ENCODE results near the gene PTCH1.
A peak's percentile ranks its signal among the peaks of the same experiment; 100 is the strongest.

Gene PTCH1

DNA sequence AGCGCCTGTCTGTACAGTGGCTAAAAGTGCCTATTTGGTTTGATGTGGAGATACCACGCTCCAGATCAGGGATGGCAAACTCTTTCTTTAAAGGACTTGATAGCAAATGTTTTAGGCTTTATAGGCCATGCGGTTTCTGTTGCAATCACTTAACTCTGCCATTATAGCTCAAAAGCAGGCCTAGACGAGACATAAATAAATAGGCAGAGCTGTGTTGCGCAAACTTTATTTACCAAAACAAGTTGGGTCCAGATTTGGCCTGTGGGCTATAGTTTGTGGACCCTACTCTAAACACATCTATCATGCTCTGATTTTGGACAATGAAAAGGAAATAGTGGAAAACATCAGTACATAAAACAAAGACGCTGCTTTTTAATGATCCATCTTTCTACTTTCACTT is 79.2 kb downstream of the PTCH1 start:
- no peak for FAIRE-seq

DNA sequence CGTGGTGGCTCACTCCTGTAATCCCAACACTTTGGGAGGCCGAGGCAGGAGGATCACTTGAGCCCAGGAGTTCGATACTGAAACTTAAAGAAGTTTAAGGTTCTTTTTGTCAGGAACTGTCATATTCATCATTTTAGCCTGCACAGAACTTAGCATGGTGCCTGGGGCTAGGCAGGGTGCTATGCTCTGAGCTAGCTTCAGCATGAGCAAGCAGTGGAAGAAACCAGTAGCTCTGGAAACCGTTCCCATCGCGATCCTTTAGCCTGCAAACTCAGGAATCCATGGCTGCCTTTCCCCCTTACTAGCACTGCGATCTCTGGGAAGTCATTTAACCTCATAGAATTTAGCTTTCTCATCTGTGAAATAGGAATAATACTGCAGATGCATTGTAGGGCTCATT is 80.4 kb downstream of the PTCH1 start:
- FAIRE-seq: no peak

- FAIRE-seq: no peak
These were observed 81.6 kb downstream of the PTCH1 start for GRCh38 chr9:95435074-95435728.

GRCh38 chr9:95434116-95435073 is 82.4 kb downstream of the PTCH1 start:
- FAIRE-seq: no peak

- no peak for FAIRE-seq
These were observed 83.5 kb downstream of the PTCH1 start for GRCh38 chr9:95433096-95433819.

- no peak for FAIRE-seq
These were observed 85.5 kb downstream of the PTCH1 start for GRCh38 chr9:95431286-95431685.

- no peak for FAIRE-seq
These were observed 86.7 kb downstream of the PTCH1 start for GRCh38 chr9:95429948-95430620.

DNA sequence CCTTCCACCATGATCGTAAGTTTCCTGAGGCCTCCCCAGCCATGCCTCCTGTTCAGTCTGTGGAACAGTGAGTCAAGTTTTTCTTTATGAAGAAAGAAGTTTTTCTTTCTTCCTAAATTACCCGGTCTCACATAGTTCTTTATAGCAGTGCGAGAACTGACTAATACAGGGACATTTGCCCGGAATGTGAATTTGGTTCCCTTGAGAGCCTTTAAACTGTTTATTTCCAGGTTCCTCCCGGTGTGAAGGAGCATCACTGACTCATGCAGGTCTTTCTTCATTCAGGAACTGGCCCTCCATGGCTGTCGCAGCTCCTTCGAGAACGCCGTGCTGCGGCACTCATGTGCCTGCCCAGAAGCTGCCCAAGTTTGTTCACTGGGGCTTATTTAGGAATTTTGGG is 87.7 kb downstream of the PTCH1 start:
- no peak for FAIRE-seq

DNA sequence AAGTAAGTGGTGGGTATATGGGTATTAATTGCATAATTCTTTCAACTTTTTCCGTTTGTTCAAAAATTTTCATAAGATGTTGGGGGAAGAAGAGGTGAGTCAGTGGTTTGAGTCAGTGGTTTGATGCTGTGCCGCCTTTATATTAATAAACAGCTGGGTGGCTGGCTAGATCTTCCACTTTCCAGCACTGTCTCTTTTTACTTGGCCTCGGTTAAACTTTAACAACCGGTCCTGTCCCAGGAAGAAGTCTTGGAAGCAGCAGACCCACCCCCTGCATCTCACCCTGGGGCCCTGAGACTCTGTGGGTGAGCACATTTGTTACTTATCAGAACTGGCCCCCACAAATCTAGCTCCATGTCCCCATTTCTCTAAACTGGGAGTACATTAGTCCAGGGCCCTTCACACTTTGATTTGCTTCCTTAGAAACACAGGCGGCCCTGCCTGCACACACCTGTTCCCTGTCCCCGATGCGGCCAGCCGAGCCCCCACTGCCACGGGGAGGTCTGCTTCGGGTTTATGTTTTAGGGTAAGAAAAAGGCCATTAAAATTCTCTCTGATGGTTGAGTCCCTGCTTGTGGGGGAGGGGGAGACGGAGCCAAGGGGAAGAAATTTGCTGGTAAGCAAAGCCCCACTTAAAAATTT is 90.7 kb downstream of the PTCH1 start:
- no peak for FAIRE-seq

- FAIRE-seq: no peak
These were observed 94.1 kb downstream of the PTCH1 start for GRCh38 chr9:95422650-95423049.

DNA sequence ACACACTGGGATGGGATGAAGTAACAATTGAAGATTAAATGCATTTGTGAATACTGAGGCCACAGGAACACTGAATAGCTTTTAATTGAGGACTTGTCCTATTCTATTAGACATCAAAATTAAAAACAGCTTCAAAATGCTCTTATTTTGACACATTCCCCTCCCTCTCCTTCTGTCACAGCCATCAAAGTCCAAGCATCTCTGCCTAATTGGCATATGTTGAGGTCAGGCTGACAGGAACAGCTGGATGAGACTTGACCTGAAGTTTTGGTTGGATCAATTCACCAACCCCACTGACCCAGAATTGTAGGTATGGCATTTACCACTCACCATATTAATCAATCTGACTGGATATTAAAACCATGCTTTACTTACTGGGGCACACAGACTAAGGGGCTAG is 96.3 kb downstream of the PTCH1 start:
- no peak for FAIRE-seq

DNA sequence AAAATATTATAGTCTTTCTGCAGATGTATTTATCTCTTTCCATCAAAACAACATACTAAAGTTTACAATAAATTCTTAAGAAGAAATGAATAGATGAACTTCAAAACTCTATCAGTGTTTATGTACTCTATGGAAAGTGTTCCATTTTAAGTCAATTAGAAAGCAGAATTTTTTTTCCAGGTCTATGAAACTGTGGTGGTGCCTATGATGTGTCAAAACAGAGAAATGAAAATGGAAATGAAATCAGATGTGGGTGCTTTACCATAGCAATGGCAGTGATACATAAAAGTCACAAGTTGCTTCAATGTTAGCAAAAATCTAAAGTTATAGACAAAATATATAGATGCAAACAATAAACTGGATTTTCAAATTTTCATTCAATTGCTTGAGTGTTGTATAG is 97.3 kb downstream of the PTCH1 start:
- no peak for FAIRE-seq

GRCh38 chr9:95415158-95415557 is 101.6 kb downstream of the PTCH1 start:
- no peak for FAIRE-seq

GRCh38 chr9:95413793-95414192 is 103.0 kb downstream of the PTCH1 start:
- no peak for FAIRE-seq

DNA sequence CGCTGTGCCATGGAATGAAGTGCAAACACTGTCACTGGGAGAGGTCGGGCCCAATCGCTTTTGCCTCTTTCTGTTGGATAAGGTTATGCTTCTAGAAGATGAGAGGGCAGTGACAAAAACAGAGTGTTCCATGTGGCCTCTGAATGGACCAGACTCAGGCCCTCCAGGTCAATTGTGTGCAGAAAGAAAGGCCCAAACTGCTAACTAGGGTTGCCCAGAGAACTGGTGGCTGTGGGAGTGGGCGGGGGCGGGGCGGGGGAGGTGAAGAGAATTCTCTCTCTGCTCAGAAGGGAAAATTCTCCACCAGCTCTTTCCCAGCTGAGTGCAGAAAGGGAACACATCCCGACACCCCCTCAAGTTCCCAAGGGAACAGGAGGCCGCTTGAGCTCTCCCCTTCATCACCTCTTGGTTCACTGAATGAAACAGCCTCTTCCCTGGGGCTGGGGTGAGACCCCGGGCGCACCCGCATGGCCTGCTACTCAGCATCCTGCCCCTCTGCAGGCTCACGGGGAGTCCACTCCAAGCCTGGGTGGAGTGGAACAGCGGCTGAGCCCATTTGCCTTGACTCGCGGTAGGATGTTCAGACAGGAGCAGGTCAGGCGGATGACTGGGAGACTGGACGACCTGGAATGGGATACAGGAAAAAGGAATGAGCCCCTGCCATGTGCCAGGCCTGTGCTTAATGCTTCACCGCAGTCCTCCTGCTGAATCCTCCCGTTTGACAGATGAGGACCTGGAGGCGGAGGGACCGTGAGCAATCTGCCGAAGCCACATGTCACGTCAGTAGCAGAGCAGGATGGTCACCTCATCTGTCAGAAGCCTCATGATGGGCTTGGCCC is 105.5 kb downstream of the PTCH1 start:
- FAIRE-seq: no peak

- peak; percentile 57 for FAIRE-seq
These were observed 106.9 kb downstream of the PTCH1 start for GRCh38 chr9:95409650-95410426.

GRCh38 chr9:95407524-95407923 is 109.2 kb downstream of the PTCH1 start:
- FAIRE-seq: no peak

DNA sequence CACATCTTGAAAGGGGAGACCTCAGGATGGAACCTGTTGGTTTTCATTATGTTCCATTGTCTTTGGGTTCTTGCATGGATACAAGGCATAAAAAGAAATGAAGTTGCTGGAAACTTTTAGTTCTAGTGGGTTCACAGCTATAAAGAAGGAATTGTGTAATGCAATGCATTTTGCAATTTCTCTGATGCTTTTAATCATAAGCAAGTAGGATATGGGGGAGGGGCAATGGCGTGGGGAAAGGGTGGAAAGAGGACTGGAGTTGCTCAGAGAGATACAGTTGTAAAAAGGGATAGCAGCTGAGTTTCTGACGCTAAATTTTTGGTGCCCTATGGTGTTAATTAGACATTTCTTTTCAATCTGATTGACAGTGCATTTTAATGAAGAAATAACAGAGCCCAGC is 110.7 kb downstream of the PTCH1 start:
- no peak for FAIRE-seq

DNA sequence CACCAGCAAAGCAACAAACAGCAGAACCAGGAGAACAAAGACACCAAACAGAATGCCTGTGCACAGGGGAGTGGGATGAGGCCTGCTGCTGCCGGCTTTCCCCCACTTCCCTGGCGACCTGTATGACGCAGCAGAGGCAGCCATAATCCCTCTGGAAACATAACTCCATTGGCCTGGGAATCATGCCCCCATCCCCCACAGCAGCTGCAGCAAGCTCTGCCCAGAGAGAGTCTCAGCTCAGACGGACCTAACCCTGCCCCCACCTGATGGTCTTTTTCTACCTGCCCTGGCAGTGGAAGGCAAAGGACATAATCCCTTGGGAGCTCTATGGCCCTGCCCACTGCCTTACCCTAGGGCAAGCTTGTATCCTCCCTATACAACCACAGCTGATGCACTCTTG is 117.5 kb downstream of the PTCH1 start:
- FAIRE-seq: no peak
